Limb (tissue), 2 donors: ENCODE measurements around the gene LIN9.
"Not testable (repeated sequence)": the region's sequence is repeated elsewhere in the genome, so short reads cannot be mapped to it uniquely, and the experiment has no call there.

Source experiments
- DNase-seq, 2 donors: peaks; one replicate each; pipeline ENCODE4 v3.0.0-alpha.2; 2016; ENCODE audit errors: extremely low spot score in 2 of 2

Gene LIN9

GRCh38 chr1:226274138-226274537, 34.8 kb downstream of the LIN9 start:
- DNase-seq = peak in 1 of 2 donors; percentile 8

- not testable (repeated sequence) for DNase-seq
Measured at GRCh38 chr1:226272233-226272902, 36.6 kb downstream of the LIN9 start.

GRCh38 chr1:226268421-226269124, 40.4 kb downstream of the LIN9 start:
- DNase-seq = no peak

- no peak for DNase-seq
Measured at GRCh38 chr1:226261818-226262217, 47.1 kb downstream of the LIN9 start.

- no peak for DNase-seq
Measured at GRCh38 chr1:226255380-226255779, 53.6 kb downstream of the LIN9 start.

GRCh38 chr1:226253933-226254332, 55.0 kb downstream of the LIN9 start:
- no peak for DNase-seq

GRCh38 chr1:226252841-226253240, 56.1 kb downstream of the LIN9 start:
- not testable (repeated sequence) for DNase-seq

- DNase-seq = no peak
Measured at GRCh38 chr1:226250511-226250910, 58.5 kb downstream of the LIN9 start.

- no peak for DNase-seq
Measured at GRCh38 chr1:226248796-226249195, 60.2 kb downstream of the LIN9 start.

- no peak for DNase-seq
Measured at GRCh38 chr1:226248091-226248490, 60.9 kb downstream of the LIN9 start.

GRCh38 chr1:226239421-226239820, 69.5 kb downstream of the LIN9 start:
- no peak for DNase-seq

GRCh38 chr1:226236826-226237225, 72.1 kb downstream of the LIN9 start:
- no peak for DNase-seq

- no peak for DNase-seq
Measured at GRCh38 chr1:226233806-226234205, 75.2 kb downstream of the LIN9 start.

GRCh38 chr1:226233293-226233692, 75.7 kb downstream of the LIN9 start:
- DNase-seq = no peak

- DNase-seq = no peak
Measured at GRCh38 chr1:226226601-226227000, 82.4 kb downstream of the LIN9 start.

- peak in 1 of 2 donors; percentile 60 for DNase-seq
Measured at GRCh38 chr1:226223786-226224244, 85.1 kb downstream of the LIN9 start.

- no peak for DNase-seq
Measured at GRCh38 chr1:226223157-226223785, 85.7 kb downstream of the LIN9 start, which contains the start of gene MIXL1. Gene MIXL1, plus strand, starts transcription at chr1:226223664. Its CDS starts 18 bp downstream, at chr1:226223682.

- no peak for DNase-seq
Measured at GRCh38 chr1:226222686-226223085, 86.3 kb downstream of the LIN9 start.

- no peak for DNase-seq
Measured at GRCh38 chr1:226220473-226221189, 88.3 kb downstream of the LIN9 start.

- DNase-seq = no peak
Measured at GRCh38 chr1:226217273-226217672, 91.7 kb downstream of the LIN9 start.

- DNase-seq = no peak
Measured at GRCh38 chr1:226216056-226216455, 92.9 kb downstream of the LIN9 start.

- DNase-seq = no peak
Measured at GRCh38 chr1:226215239-226215638, 93.7 kb downstream of the LIN9 start.
